HUES64 (cell line): ENCODE results near the gene MAST4.

ENCODE experiments used
- H3K27ac ChIP-seq: 2 replicates; pipeline ENCODE4 v1.7.0; 2013; ENCODE audit warnings: low read depth, low read length, inconsistent platforms
- H3K27me3 ChIP-seq: 2 replicates; pipeline ENCODE4 v1.6.1; 2013; ENCODE audit warnings: mild to moderate bottlenecking, low read length; ENCODE audit not compliant: insufficient read depth
- H3K36me3 ChIP-seq: 2 replicates; pipeline ENCODE4 v1.6.1; 2013; ENCODE audit warnings: mild to moderate bottlenecking, low read length; ENCODE audit not compliant: insufficient read depth
- H3K4me1 ChIP-seq: 2 replicates; pipeline ENCODE4 v1.6.1; 2013; ENCODE audit warnings: mild to moderate bottlenecking, low read length, moderate library complexity; ENCODE audit not compliant: insufficient read depth
- H3K4me3 ChIP-seq: 2 replicates; pipeline ENCODE4 v1.5.1; 2013; ENCODE audit warnings: mild to moderate bottlenecking, low read length, moderate library complexity
- H3K9ac ChIP-seq: 2 replicates; pipeline ENCODE4 v1.6.1; 2013; ENCODE audit warnings: mild to moderate bottlenecking, low read depth, low read length
- H3K9me3 ChIP-seq: 2 replicates; pipeline ENCODE4 v1.6.1; 2013; ENCODE audit warnings: low read depth, low read length; ENCODE audit not compliant: insufficient read depth
- WGBS: fragments of 150-250, 120-280 bp; methylation state at CpG from one replicate; pipeline ENCODE4 v1.1.7; 2013; ENCODE audit warnings: missing lambda C conversion rate; 5-methylcytosine and 5-hydroxymethylcytosine counted together

Gene MAST4

DNA sequence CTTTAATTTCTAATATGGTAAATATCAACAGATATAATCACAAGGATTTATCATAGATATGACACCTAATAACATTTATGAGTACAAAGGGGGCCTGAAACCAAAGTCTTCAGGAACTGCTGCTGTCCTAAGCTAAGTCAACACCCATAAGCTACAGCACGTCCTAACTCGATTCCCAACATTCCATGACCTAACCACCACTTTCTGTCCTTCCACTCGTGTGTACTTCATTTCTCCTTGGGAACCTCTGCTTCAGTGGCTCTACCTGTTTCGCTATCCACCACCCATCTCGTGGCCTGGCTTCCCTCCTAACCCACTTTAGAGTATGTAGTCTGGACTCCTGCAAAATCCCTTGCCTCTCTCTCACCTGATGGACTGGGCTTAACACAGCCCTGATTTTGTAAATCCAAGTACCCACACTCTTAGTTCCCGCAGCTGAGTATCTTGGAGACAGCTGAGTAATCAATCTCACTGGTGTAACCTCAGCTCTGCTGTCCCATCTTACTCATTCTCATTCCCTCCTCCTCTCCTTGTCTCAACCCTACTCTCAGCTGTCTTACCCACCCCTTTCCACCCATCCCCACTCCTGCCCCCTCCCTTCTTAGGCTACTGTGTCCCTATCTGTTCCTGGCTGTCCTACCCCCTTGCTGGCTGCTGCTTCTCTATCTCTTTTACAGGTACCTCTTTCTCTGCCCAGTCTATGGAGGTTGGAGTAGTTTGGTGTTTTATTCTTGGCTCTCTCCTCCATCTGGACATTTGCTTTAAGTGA is 101.8 kb downstream of the MAST4 start:
- no peaks in the 10 kb centered on the region for H3K9me3 ChIP-seq
- H3K27me3 ChIP-seq: peaks cover 48% of the 10 kb centered on the region
- no peak overlapping the region for H3K27ac ChIP-seq
- no peak overlapping the region for H3K4me3 ChIP-seq
- no peak overlapping the region for H3K9ac ChIP-seq
- no peaks in the 10 kb centered on the region for H3K4me1 ChIP-seq
- 86% methylated on average over 6 of the region's 6 CpGs for WGBS
- H3K36me3 ChIP-seq: no peaks in the 10 kb centered on the region

DNA sequence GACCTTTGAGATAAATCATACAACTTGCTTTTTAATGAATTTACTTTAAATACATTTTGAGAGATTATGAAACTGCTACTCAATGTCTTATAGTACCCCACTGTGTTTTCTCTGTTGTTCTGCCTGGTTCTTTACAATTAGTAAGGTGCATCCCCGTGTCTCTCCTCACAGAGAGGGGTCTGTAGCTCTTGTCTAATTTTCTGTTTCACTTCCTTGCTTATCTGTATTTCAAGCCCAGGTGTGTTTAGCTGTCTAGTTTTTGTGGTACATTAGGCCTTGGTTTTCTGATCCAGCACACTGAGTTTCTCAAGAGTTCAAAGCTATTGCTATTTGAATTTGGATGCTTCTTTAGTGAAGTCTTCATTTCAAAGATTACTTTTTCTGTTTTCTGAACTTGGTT is 105.1 kb downstream of the MAST4 start:
- peaks cover 78% of the 10 kb centered on the region for H3K27me3 ChIP-seq
- 82% methylated on average over 1 of the region's 1 CpG for WGBS
- H3K27ac ChIP-seq: no peak overlapping the region
- H3K4me1 ChIP-seq: peaks cover 9% of the 10 kb centered on the region
- no peaks in the 10 kb centered on the region for H3K36me3 ChIP-seq
- H3K9ac ChIP-seq: no peak overlapping the region
- no peak overlapping the region for H3K4me3 ChIP-seq
- H3K9me3 ChIP-seq: no peaks in the 10 kb centered on the region

DNA sequence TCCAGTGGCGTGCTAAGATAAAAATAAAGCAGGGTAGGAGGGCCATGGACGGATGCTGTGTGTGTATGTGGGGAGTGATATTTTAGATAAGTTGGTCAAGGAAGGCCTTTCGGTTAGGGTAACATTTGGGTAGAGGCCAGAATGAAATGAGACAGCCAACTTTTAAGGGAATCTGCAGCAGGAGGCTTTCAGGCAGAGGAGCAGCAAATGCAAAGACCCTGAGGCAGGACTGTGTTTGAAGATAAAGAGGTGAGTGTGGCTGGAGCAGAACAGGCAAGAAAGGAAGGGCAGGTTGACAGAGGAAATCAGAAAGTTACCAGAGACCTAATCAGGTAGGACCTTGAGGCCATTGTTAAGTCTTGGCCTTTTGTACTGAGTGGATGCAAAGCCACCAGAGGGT is 106.2 kb downstream of the MAST4 start:
- Histone ChIP-seq H3K4me1 (peaks cover 9% of the 10 kb centered on the region), H3K27ac (no peak overlapping the region), H3K9ac (no peak overlapping the region), H3K9me3 (no peaks in the 10 kb centered on the region), H3K36me3 (no peaks in the 10 kb centered on the region), H3K27me3 (peaks cover 90% of the 10 kb centered on the region), H3K4me3 (no peak overlapping the region)
- 91% methylated on average over 3 of the region's 3 CpGs for WGBS

DNA sequence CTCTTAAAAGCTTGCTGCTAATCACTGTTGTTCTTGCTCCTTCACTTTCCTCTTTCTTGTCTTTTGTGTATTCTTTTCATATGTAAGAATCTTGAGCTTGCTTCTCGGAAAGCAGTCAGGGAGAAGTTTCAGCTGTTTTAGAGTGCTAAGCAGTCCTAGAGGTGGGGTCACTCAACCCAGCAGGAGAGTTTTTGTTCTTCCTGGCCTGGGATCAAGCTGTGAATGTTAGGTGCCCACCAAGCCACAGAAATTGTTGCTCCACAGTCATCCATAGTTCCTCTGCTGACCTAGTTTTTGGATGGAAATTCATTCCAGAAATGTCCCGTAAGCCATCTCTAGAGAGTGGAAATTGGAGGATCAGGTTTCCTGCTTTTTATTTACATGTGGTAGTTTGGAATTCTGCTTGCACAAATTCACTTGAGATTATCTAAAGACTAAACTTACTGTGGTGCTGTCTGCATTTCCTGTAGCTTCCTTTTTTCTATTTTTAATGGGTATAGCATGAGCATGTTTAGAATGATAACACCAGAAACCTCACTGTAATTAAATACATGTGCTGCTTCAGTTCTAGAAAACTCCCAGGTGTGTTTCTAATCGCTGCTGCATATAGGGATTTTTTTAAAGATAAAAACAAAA is 108.7 kb downstream of the MAST4 start:
- WGBS: 4% methylated on average over 2 of the region's 3 CpGs
- H3K9ac ChIP-seq: no peak overlapping the region
- H3K4me3 ChIP-seq: no peak overlapping the region
- peaks cover 93% of the 10 kb centered on the region for H3K27me3 ChIP-seq
- no peak overlapping the region for H3K27ac ChIP-seq
- no peaks in the 10 kb centered on the region for H3K36me3 ChIP-seq
- peaks cover 9% of the 10 kb centered on the region for H3K4me1 ChIP-seq
- no peaks in the 10 kb centered on the region for H3K9me3 ChIP-seq

DNA sequence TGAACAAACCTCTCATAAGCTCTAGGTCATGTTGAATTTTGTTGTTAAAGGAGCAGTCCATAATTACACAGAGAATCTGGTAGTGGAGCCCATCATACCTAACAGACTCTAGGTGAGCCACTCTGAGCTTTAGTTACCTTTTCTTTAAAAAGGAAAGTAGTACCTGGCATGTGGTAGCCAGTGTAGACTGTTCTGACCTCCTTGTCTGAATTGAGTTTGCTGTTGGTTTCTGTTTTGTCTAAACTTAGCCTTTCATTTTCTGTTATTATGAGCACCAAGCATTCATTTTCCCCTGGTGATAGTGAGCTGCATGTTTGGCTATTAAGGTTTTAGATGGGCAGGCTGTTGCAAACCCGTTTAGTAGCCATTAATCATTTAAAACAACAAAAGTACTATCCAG is 112.2 kb downstream of the MAST4 start:
- Histone ChIP-seq H3K9ac (no peak overlapping the region), H3K4me3 (no peak overlapping the region), H3K36me3 (no peaks in the 10 kb centered on the region), H3K9me3 (peaks cover 9% of the 10 kb centered on the region; the same call in 1 of the 2 replicates), H3K4me1 (peaks cover 9% of the 10 kb centered on the region), H3K27me3 (peaks cover 67% of the 10 kb centered on the region), H3K27ac (no peak overlapping the region)
- no CpG with 5 or more reads among the region's 1 CpG for WGBS

DNA sequence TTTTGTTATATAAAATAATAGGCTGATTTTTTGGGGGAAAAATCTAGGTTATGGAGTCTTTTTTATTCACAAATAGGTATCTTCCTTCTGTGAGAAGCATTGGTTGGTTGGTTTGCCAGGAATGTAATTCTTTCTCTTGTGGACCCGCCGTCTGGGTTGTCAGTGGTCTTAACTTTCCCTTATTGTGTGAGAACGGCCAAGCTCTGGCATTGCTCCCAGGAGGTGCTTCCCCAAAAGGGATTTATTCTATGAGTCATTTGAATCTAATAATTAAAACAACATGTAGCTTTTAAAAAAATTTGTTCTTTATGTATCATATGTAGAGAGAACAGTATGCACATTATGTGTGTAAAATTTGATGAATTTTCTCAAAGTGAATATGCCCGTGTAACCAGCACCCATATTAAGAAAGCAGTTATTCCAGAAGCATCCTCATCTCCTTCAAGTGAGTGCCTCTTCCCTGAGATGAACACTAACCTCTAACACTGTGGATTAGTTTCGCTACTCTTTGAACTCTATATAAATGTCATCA is 114.4 kb downstream of the MAST4 start:
- Histone ChIP-seq H3K4me1 (0 out of 2 replicates have a peak, but pooled peaks cover 3% of the 10 kb centered on the region), H3K9me3 (peaks cover 9% of the 10 kb centered on the region; the same call in 1 of the 2 replicates), H3K27ac (no peak overlapping the region), H3K36me3 (no peaks in the 10 kb centered on the region), H3K9ac (no peak overlapping the region), H3K4me3 (no peak overlapping the region), H3K27me3 (peaks cover 46% of the 10 kb centered on the region)
- 92% methylated on average over 5 of the region's 5 CpGs for WGBS

DNA sequence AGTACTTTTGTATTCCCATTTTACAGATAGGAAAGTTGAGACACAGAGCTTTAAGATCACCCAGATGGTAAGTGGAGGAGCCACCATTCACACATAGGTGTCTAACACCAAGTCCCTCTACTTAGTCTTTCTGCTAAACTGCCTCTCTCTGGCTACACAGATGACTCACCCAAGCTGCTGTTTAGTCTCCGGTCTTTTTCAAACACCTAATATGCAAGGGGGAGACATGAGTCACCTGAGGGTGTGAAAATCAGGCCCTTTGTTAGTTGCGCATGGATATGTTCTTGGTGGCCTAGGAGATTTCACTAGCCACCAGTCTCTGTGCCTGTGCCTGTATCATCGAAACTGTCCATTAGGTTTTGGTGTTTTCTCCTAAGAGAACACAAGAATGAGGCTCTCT is 117.8 kb downstream of the MAST4 start:
- Histone ChIP-seq H3K9ac (no peak overlapping the region), H3K4me3 (no peak overlapping the region), H3K36me3 (no peaks in the 10 kb centered on the region), H3K9me3 (peaks cover 9% of the 10 kb centered on the region; the same call in 1 of the 2 replicates), H3K27me3 (peaks cover 12% of the 10 kb centered on the region), H3K4me1 (0 out of 2 replicates have a peak, but pooled peaks cover 2% of the 10 kb centered on the region), H3K27ac (no peak overlapping the region)
- 75% methylated on average over 3 of the region's 3 CpGs for WGBS

DNA sequence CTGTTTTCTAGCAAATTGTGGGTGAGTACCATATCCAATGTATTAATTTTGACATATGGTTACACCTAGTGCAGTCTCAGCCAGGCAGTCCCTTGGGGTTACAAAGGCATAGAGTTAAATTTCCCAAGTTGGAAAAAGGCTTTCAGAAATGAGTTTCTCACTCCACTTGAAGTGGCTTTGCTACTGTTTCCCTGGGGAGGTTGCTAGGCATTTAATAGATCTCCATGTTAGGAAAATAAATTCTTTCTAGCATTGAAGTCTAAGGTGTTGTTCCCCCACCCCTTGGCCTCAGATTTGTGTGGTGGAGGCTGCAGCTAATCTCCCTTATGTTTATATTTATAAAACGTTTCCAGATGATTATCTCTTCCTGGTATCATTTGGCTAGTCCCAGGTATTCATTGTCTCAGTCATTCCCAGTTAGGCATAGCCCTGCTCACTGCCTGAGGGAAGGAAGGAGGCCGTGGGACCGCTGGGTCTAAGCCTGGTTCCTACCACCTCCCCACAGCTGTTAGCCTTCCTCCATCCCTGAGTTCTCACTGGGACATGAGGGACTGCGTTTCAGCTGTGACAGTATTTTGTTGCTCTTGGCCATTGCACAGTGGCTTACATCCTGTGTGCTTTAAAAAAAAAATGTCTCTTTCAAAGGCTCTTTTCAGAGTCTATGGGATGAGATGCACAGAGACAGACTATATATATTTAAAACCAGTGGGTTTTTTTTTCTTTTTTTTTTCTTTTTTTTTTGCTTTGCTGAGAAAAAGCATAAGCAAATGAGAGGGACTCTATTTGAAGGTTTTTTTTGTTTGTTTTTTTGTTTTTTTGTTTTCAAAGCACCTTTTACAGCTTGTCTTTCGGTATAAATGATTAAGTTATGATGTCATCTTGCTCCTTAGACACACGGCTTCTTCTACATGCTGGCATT is 121.5 kb downstream of the MAST4 start:
- Histone ChIP-seq H3K4me1 (peaks cover 13% of the 10 kb centered on the region), H3K27me3 (no peaks in the 10 kb centered on the region), H3K9ac (no peak overlapping the region), H3K27ac (no peak overlapping the region), H3K9me3 (no peaks in the 10 kb centered on the region; the same call in 1 of the 2 replicates), H3K36me3 (no peaks in the 10 kb centered on the region), H3K4me3 (no peak overlapping the region)
- WGBS: 77% methylated on average over 6 of the region's 6 CpGs

DNA sequence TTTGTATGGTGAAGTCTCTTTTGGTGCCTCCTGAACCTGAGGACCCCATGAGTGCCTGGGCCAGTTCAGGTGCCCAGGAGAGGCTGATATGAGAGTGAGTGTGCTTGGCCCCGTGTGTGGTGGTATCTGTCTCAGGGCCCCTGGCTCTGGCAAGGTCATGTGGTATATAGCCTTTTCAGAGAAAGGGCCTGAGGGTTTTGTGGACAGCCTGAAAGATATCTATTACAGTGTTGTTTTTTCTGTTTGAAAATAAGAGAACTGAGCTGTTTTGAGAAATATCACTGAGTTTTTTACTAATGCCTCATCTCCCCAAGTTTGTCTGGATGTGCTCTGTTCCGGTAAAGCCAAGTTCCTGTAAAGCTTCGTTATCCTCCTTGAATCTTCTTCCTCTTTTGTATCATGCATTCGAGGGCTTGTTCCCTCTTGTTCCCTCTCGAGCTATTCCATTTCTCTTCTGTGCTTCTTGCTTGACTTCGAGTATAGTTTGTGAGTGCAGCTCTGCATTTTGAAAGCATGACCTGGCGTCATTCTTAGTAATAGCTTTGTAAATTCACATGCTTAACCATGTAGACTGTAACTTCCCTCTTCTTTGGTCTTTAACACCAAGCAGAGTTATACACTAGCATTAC is 122.3 kb downstream of the MAST4 start:
- H3K4me3 ChIP-seq: no peak overlapping the region
- 91% methylated on average over 7 of the region's 7 CpGs for WGBS
- H3K9me3 ChIP-seq: no peaks in the 10 kb centered on the region

DNA sequence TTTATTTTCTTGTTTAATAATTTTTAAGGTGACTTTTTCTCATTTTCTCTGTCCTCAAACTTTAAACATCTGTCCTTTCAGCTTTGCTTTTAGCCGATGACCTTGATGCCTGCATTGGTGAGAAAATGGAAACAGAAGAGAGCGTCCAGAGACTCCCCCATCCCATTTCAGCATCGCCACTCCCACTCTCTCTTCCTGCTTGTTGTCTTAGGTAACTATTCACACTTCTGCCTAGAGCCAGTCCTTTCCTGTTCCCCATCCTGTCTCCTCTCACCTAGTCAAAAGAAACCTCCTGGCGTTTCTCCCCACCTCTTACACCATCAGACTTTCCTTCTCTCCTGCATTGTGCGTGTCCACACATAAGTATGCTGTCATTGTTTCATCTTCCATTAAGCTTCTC is 124.6 kb downstream of the MAST4 start:
- WGBS: 60% methylated on average over 5 of the region's 5 CpGs
- no peak overlapping the region for H3K9ac ChIP-seq
- no peaks in the 10 kb centered on the region for H3K36me3 ChIP-seq
- H3K9me3 ChIP-seq: no peaks in the 10 kb centered on the region
- H3K27ac ChIP-seq: no peak overlapping the region
- H3K4me1 ChIP-seq: peaks cover 11% of the 10 kb centered on the region
- no peak overlapping the region for H3K4me3 ChIP-seq
- H3K27me3 ChIP-seq: no peaks in the 10 kb centered on the region

More for the DNA sequence above, 122.3 kb downstream of the MAST4 start:
- Histone ChIP-seq H3K27ac (no peak overlapping the region), H3K9ac (no peak overlapping the region), H3K27me3 (no peaks in the 10 kb centered on the region), H3K4me1 (peaks cover 13% of the 10 kb centered on the region), H3K36me3 (no peaks in the 10 kb centered on the region)
